Nephron (organoid): ENCODE data around the gene HMOX1.

Experiments
- H3K27ac Mint-ChIP-seq, 3 experiments: 2 replicates each; pipeline ENCODE4 v1.8.0; 2020; ENCODE audit warnings: mixed read lengths in 3 of 3, mild to moderate bottlenecking in 2 of 3, moderate library complexity in 1 of 3
- H3K27me3 Mint-ChIP-seq: 2 replicates; pipeline ENCODE4 v1.8.0; 2021; ENCODE audit warnings: low read depth, mild to moderate bottlenecking, moderate library complexity, mixed read lengths
- H3K36me3 Mint-ChIP-seq: 2 replicates; pipeline ENCODE4 v1.8.0; 2020; ENCODE audit warnings: low read depth, mixed read lengths
- H3K4me1 Mint-ChIP-seq: 2 replicates; pipeline ENCODE4 v1.8.0; 2020; ENCODE audit warnings: mixed read lengths
- H3K4me3 Mint-ChIP-seq, 3 experiments: 2 replicates each; pipeline ENCODE4 v1.8.0; 2020; ENCODE audit warnings: mild to moderate bottlenecking in 3 of 3, mixed read lengths in 3 of 3, moderate library complexity in 2 of 3
- H3K9me3 Mint-ChIP-seq: 2 replicates; pipeline ENCODE4 v1.8.0; 2020; ENCODE audit warnings: mixed read lengths
- CTCF ChIP-seq, 3 experiments: fragments of 200-600 bp; sonication (generic); IDR thresholded peaks; one replicate each; pipeline ENCODE4 v1.5.0; 2021; ENCODE audit warnings: antibody characterized with exemption in 3 of 3; ENCODE audit not compliant: unreplicated experiment in 3 of 3

The HMOX1 gene

DNA sequence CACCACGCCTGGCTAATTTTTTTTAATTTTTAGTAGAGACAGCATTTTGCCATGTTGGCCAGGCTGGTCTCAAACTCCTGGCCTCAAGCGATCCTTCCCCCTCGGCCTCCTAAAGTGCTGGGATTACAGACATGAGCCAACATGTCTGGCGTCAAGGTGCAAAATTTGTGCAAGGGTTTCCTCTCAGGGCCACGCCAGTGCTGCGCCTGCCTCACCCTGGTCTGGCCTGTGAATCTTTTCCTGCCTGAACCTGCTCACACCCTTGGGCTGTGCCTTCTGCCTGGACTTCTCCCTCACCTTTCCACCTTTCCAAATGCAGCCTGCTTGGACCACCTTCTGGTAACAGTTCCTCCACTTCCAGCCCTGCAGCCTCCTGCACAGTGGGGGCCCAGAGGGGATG is 62.4 kb downstream of the HMOX1 start:
- Mint-ChIP-seq H3K36me3 (peaks cover 7% of the 10 kb centered on the region), H3K4me3 (no peak overlapping the region), H3K9me3 (no peaks in the 10 kb centered on the region), H3K4me1 (peaks cover 3% of the 10 kb centered on the region), H3K27ac (no peak overlapping the region), H3K27me3 (no peaks in the 10 kb centered on the region)
- no peak for TF ChIP-seq CTCF (IDR thresholded peaks at IDR 0.05; ENCODE audit: unreplicated experiment in 3 of 3)
